Measurements from ENCODE around the gene ATXN1. TPM values are rescaled to one million over a fixed set of nuclear protein-coding genes. Genes with fewer than 3 reads are reported as not detected.

ATXN1 gene
- total RNA-seq, 1 experiment from 2014 or later = 5.6 TPM

- no peaks in the 10 kb centered on the region for H3K79me1 ChIP-seq (ENCODE audit: insufficient read depth, low read depth, low read length, poor library complexity, severe bottlenecking)
- H4K5ac ChIP-seq (ENCODE audit: insufficient read length, low read depth, low read length) = no peak overlapping the region
- H3K9me3 Mint-ChIP-seq = no peaks in the 10 kb centered on the region
- H3K23me2 ChIP-seq (ENCODE audit: insufficient read length, low read depth, low read length, poor library complexity, severe bottlenecking) = no peaks in the 10 kb centered on the region
- H3K36me3 Mint-ChIP-seq (ENCODE audit: insufficient read depth in 1 of 3, low read depth in 3 of 3) = no peaks in the 10 kb centered on the region
- H3K4me2 ChIP-seq (ENCODE audit: insufficient read depth, insufficient read length, low read length) = no peak overlapping the region
- no peaks in the 10 kb centered on the region for H3K9me3 ChIP-seq (ENCODE audit: control insufficient read depth, low read depth, low read length)
- H3K79me2 ChIP-seq (ENCODE audit: insufficient read depth, low read length) = no peaks in the 10 kb centered on the region
- no peak overlapping the region for H4K8ac ChIP-seq (replicated peaks; ENCODE audit: insufficient read length, low read depth, low read length)
- no peak overlapping the region for H3K27ac ChIP-seq (ENCODE audit: insufficient read length, low read depth, low read length)
- H3K4ac ChIP-seq (ENCODE audit: low read depth, low read length) = no peak overlapping the region
- H3K4me1 ChIP-seq (ENCODE audit: insufficient read depth, low read length) = peaks cover 3% of the 10 kb centered on the region; the same call in 1 of the 2 replicates
- no peak overlapping the region for H3K4me3 Mint-ChIP-seq
- DNase-seq = no peak
- H3K56ac ChIP-seq (ENCODE audit: insufficient read length, low read depth, low read length) = no peak overlapping the region
- no peak overlapping the region for H2BK15ac ChIP-seq (ENCODE audit: low read depth, low read length)
- H3K18ac ChIP-seq (ENCODE audit: insufficient read length, low read depth, low read length) = no peak overlapping the region
- H2BK5ac ChIP-seq (ENCODE audit: insufficient read length, low read length) = no peak overlapping the region
- no peak overlapping the region for H2BK120ac ChIP-seq (ENCODE audit: low read depth, low read length, poor library complexity, severe bottlenecking)
- no peak for TF ChIP-seq CTCF (conservative IDR thresholded peaks at IDR 0.05)
- no peak overlapping the region for H3K23ac ChIP-seq (ENCODE audit: insufficient read length, low read depth, low read length)
- no peaks in the 10 kb centered on the region for H4K20me1 ChIP-seq (ENCODE audit: control insufficient read depth, insufficient read depth, insufficient read length)
- no peak overlapping the region for H2AK5ac ChIP-seq (ENCODE audit: insufficient read length, low read length)
- H2AFZ ChIP-seq (ENCODE audit: low read length) = no peak overlapping the region
- peaks cover 13 to 27% of the 10 kb centered on the region in 2 experiments for H3K4me1 Mint-ChIP-seq
- no peak overlapping the region for H2BK20ac ChIP-seq (ENCODE audit: low read depth, low read length, poor library complexity, severe bottlenecking)
- no peak overlapping the region for H4K91ac ChIP-seq (ENCODE audit: insufficient read length, low read depth, low read length)
- WGBS (ENCODE audit: extremely low coverage, insufficient read length, low lambda C conversion rate) = no CpG with 5 or more reads among the region's 3 CpGs
- H3T11ph ChIP-seq (ENCODE audit: low read length) = no peak overlapping the region
- H3K27ac Mint-ChIP-seq = no peak overlapping the region; a peak in 1 of 7 replicates
- no peak overlapping the region for H2BK12ac ChIP-seq (ENCODE audit: insufficient read length, low read depth, low read length)
- no peaks in the 10 kb centered on the region for H3K27me3 Mint-ChIP-seq (ENCODE audit: low read depth)
- no peak overlapping the region for H3K9ac ChIP-seq (ENCODE audit: extremely low read depth, insufficient read length, low read length)
- no peak overlapping the region for H3K14ac ChIP-seq (ENCODE audit: insufficient read depth, low read length)
- no peaks in the 10 kb centered on the region for H3K27me3 ChIP-seq (ENCODE audit: insufficient read depth, low read length)
Observed at GRCh38 chr6:16722630-16723029, 38.6 kb downstream of the ATXN1 start.
